Tibial artery (tissue), 4 donors: ENCODE results near the gene MFAP1.

Experiments
- DNase-seq, 2 donors: peaks; one replicate each; pipeline ENCODE4 v3.0.0-alpha.2; 2019
- H3K27ac ChIP-seq, 2 donors: fragments of 200-600 bp; sonication (generic) in 1 of 2; 1 replicate in 1 of 2; 2 replicates in 1 of 2; pipeline ENCODE4 v1.5.1; 2018 to 2019; ENCODE audit warnings: mild to moderate bottlenecking in 1 of 2
- H3K27me3 ChIP-seq, 2 donors: fragments of 200-600 bp; sonication (generic) in 1 of 2; one replicate each; pipeline versions ENCODE4 v1.5.1 to v1.6.0; 2016 to 2019
- H3K36me3 ChIP-seq, 3 donors: fragments of 200-600 bp; sonication (generic) in 2 of 3; one replicate each; pipeline ENCODE4 v1.5.1; 2016 to 2019; ENCODE audit warnings: mild to moderate bottlenecking in 2 of 3
- H3K4me1 ChIP-seq, 4 donors: fragments of 200-600 bp; sonication (generic) in 2 of 4; 1 replicate in 3 of 4; 2 replicates in 1 of 4; pipeline ENCODE4 v1.5.1; 2016 to 2019
- H3K4me3 ChIP-seq, 2 donors: fragments of 200-600 bp; sonication (generic) in 1 of 2; 1 replicate in 1 of 2; 2 replicates in 1 of 2; pipeline ENCODE4 v1.5.1; 2018 to 2019; ENCODE audit warnings: mild to moderate bottlenecking in 2 of 2
- H3K9me3 ChIP-seq, 3 donors: fragments of 200-600 bp; sonication (generic) in 1 of 3; one replicate each; pipeline ENCODE4 v1.5.1; 2016 to 2019
- CTCF ChIP-seq, 2 experiments: fragments of 200-600 bp in 1 of 2; fragments of 450-650 bp in 1 of 2; IDR thresholded peaks; one replicate each; pipeline ENCODE4 v1.5.1; 2017 to 2019; ENCODE audit warnings: antibody characterized with exemption in 2 of 2, mild to moderate bottlenecking in 1 of 2, moderate library complexity in 1 of 2
- intact Hi-C: fragments of 100-400 bp; cut with DNase I; formaldehyde crosslinking; loops from one replicate; pipeline ENCODE4 v1.15.0; 2023; ENCODE audit warnings: low total_unique reads

MFAP1 gene

GRCh38 chr15:43775411-43775965 is 49.0 kb downstream of the MFAP1 start:
- Histone ChIP-seq H3K4me3 (peak overlapping the region in 1 of 2 donors; percentile 54), H3K36me3 (peaks cover 14 to 38% (median 34%) of the 10 kb centered on the region in 3 donors), H3K27me3 (no peaks in the 10 kb centered on the region), H3K27ac (peak overlapping the region; percentile 88 to 89), H3K9me3 (no peaks in the 10 kb centered on the region), H3K4me1 (peaks cover 0 to 22% (median 13%) of the 10 kb centered on the region in 4 donors)
- no peak for DNase-seq
- intact Hi-C loops = loop anchor here (10.0 kb wide), 1 partner anchor 261 kb away; the partner anchor contains the start of gene MAP1A
- no peak for TF ChIP-seq CTCF (IDR thresholded peaks at IDR 0.05)

- H3K9me3 ChIP-seq = no peaks in the 10 kb centered on the region
- DNase-seq = no peak
- no peaks in the 10 kb centered on the region for H3K27me3 ChIP-seq
- intact Hi-C loops = loop anchor here (10.0 kb wide), 1 partner anchor 259 kb away; the partner anchor contains the start of gene MAP1A
- no peak overlapping the region for H3K27ac ChIP-seq
- H3K4me1 ChIP-seq = peaks cover 0 to 22% (median 13%) of the 10 kb centered on the region in 4 donors
- H3K36me3 ChIP-seq = peaks cover 18 to 50% (median 42%) of the 10 kb centered on the region in 3 donors
- TF ChIP-seq CTCF (IDR thresholded peaks at IDR 0.05) = no peak
- H3K4me3 ChIP-seq = no peak overlapping the region
These were observed 50.4 kb downstream of the MFAP1 start for GRCh38 chr15:43774062-43774461.

GRCh38 chr15:43772624-43773023 is 51.9 kb downstream of the MFAP1 start:
- intact Hi-C loops = loop anchor here (10.0 kb wide), 1 partner anchor 258 kb away; the partner anchor contains the start of gene MAP1A
- H3K4me3 ChIP-seq = no peak overlapping the region
- H3K36me3 ChIP-seq = peaks cover 31 to 64% (median 54%) of the 10 kb centered on the region in 3 donors
- no peak for TF ChIP-seq CTCF (IDR thresholded peaks at IDR 0.05)
- no peaks in the 10 kb centered on the region for H3K9me3 ChIP-seq
- DNase-seq = no peak
- no peak overlapping the region for H3K27ac ChIP-seq
- H3K4me1 ChIP-seq = peaks cover 0 to 18% (median 10%) of the 10 kb centered on the region in 4 donors
- no peaks in the 10 kb centered on the region for H3K27me3 ChIP-seq

- H3K4me1 ChIP-seq = peaks cover 0 to 16% (median 10%) of the 10 kb centered on the region in 4 donors
- DNase-seq = peak in 1 of 2 donors; percentile 47
- no peaks in the 10 kb centered on the region for H3K9me3 ChIP-seq
- no peak overlapping the region for H3K27ac ChIP-seq
- TF ChIP-seq CTCF (IDR thresholded peaks at IDR 0.05) = no peak
- intact Hi-C loops = loop anchor here (10.0 kb wide), 1 partner anchor 257 kb away; the partner anchor contains the start of gene MAP1A
- H3K27me3 ChIP-seq = no peaks in the 10 kb centered on the region
- H3K36me3 ChIP-seq = peaks cover 38 to 72% (median 62%) of the 10 kb centered on the region in 3 donors
- no peak overlapping the region for H3K4me3 ChIP-seq
These were observed 52.7 kb downstream of the MFAP1 start for GRCh38 chr15:43771816-43772215.

GRCh38 chr15:43769584-43770228 is 54.8 kb downstream of the MFAP1 start:
- peaks cover 58 to 93% (median 82%) of the 10 kb centered on the region in 3 donors for H3K36me3 ChIP-seq
- no peak overlapping the region for H3K4me3 ChIP-seq
- no peak overlapping the region for H3K27ac ChIP-seq
- no peaks in the 10 kb centered on the region for H3K9me3 ChIP-seq
- intact Hi-C loops = loop anchor here (10.0 kb wide), 1 partner anchor 255 kb away; the partner anchor contains the start of gene MAP1A
- H3K4me1 ChIP-seq = no peaks in the 10 kb centered on the region
- DNase-seq = peak in 1 of 2 donors; percentile 71
- peak; percentile 62 to 76 for TF ChIP-seq CTCF (IDR thresholded peaks at IDR 0.05)
- no peaks in the 10 kb centered on the region for H3K27me3 ChIP-seq
